ENCODE results near the gene ZNF500. TPM values are rescaled to one million over a fixed set of nuclear protein-coding genes. Genes with fewer than 3 reads are reported as not detected.

Gene ZNF500
- polyA plus RNA-seq, 1 of the 3 experiments (the other 2 are of a cell fraction) = 6.3 TPM

GRCh38 chr16:4746991-4747574, 19.9 kb downstream of the ZNF500 start:
- Histone ChIP-seq H3K9me2 (no peaks in the 10 kb centered on the region), H3K79me2 (ENCODE audit: insufficient read depth) (no peaks in the 10 kb centered on the region), H3K9me3 (no peaks in the 10 kb centered on the region), H3K27ac (ENCODE audit: low read depth in 2 of 2, low read length in 1 of 2) (no peak overlapping the region; a peak in 1 of 4 replicates), H3K4me1 (ENCODE audit: control insufficient read depth in 1 of 2, insufficient read depth in 2 of 2, low read depth in 1 of 2, low read length in 1 of 2) (no peaks in the 10 kb centered on the region; a peak in 1 of 4 replicates), H3K4me3 (ENCODE audit: low read depth in 2 of 2, low read length in 1 of 2) (no peak overlapping the region), H3K27me3 (ENCODE audit: insufficient read depth) (no peaks in the 10 kb centered on the region), H3K4me2 (no peak overlapping the region), H3K9ac (no peak overlapping the region), H3K36me3 (replicated peaks in 1 of 2; ENCODE audit: control insufficient read depth in 1 of 2, insufficient read depth in 2 of 2, low read length in 1 of 2) (peaks cover 6 to 13% of the 10 kb centered on the region in 2 experiments), H4K20me1 (ENCODE audit: insufficient read depth) (no peaks in the 10 kb centered on the region), H2AFZ (ENCODE audit: low read depth) (no peak overlapping the region), H3F3A (replicated peaks; ENCODE audit: insufficient read depth) (no peaks in the 10 kb centered on the region)
- DNase-seq = no peak
- POLR2A ChIA-PET = interaction anchor here (0.6 kb wide), 1 partner anchor 38 kb away, joined by 3 read pairs; no protein-coding TSS in a partner anchor
- TF ChIP-seq POLR2AphosphoS5 (IDR thresholded peaks at IDR 0.05; ENCODE audit: low read depth, low read length) (no peak), ZBTB33 (IDR thresholded peaks at IDR 0.05; ENCODE audit: borderline replicate concordance, low read depth) (no peak), MEF2A (IDR thresholded peaks at IDR 0.05; ENCODE audit: borderline replicate concordance, low read depth) (no peak), FOXM1 (IDR thresholded peaks at IDR 0.05; ENCODE audit: low read depth) (no peak), NRF1 (IDR thresholded peaks at IDR 0.05; ENCODE audit: low read depth, low read length) (no peak), TAF1 (IDR thresholded peaks at IDR 0.05; ENCODE audit: borderline replicate concordance, low read depth, low read length) (no peak), ELF1 (IDR thresholded peaks at IDR 0.05) (no peak), REST (IDR thresholded peaks at IDR 0.05; ENCODE audit: low read depth, low read length) (no peak), FOXJ3 (CRISPR knock-in tag; IDR thresholded peaks at IDR 0.05) (no peak), SMC3 (IDR thresholded peaks at IDR 0.05; ENCODE audit: low read depth, low read length) (no peak), SIN3A (IDR thresholded peaks at IDR 0.05; ENCODE audit: borderline replicate concordance, low read depth, low read length) (no peak), TCF12 (IDR thresholded peaks at IDR 0.05) (no peak), CHD2 (IDR thresholded peaks at IDR 0.05; ENCODE audit: low read length, partially characterized antibody) (no peak)
- TF ChIP-seq, protein P1, sequence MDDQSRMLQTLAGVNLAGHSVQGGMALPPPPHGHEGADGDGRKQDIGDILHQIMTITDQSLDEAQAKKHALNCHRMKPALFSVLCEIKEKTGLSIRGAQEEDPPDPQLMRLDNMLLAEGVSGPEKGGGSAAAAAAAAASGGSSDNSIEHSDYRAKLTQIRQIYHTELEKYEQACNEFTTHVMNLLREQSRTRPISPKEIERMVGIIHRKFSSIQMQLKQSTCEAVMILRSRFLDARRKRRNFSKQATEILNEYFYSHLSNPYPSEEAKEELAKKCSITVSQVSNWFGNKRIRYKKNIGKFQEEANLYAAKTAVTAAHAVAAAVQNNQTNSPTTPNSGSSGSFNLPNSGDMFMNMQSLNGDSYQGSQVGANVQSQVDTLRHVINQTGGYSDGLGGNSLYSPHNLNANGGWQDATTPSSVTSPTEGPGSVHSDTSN (IDR thresholded peaks at IDR 0.05) = no peak
- CTCF ChIA-PET = interaction anchor here (1.1 to 1.5 kb wide), 3 partner anchors 16 to 209 kb away, joined by 3 to 5 read pairs (median 3); partner anchors contain the start of gene ROGDI
- WGBS (ENCODE audit: low lambda C conversion rate) = 100% methylated on average over 6 of the region's 15 CpGs

Measured in SK-N-SH (cell line).